ENCODE results near the gene FOXP1.

Gene FOXP1

DNA sequence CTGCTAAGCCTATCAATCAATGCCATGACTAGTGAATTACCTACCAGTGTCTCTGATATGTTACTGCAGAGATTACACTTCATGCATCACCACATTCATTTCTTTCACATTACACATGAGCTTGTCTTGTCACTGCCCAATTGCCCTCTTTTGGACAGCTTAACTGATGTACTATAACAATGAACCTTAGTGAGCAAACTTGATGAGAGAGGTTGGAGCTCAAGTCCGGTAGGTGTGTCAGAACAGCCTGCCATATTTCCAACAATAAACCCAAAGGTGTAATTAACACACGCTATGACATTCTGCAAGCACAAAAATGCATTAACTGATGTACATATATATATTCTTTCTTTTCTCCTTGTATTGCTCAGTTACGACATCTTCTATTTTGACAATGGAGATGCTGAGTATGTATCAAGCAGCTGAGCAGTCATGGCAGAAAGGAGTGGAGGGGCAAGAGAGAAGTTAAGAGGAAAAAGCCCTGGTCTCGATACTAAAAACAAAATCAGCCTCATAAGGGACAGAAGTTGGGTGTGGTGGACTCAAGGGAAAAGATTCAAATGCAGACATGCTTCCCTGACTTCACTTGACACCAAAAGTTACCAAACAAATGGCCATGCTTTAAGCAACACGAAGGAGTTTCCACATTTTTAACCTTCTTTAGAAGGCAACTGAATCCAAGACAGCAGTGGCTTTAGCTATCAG lies 538.2 kb downstream of the FOXP1 start:
- in situ Hi-C loops (cut with MboI; ENCODE audit: low pct_unique_long_range_greater_than_20kb, low sequenced_read_pairs, unreplicated experiment), result no loop called here
- TF ChIP-seq, protein P1, sequence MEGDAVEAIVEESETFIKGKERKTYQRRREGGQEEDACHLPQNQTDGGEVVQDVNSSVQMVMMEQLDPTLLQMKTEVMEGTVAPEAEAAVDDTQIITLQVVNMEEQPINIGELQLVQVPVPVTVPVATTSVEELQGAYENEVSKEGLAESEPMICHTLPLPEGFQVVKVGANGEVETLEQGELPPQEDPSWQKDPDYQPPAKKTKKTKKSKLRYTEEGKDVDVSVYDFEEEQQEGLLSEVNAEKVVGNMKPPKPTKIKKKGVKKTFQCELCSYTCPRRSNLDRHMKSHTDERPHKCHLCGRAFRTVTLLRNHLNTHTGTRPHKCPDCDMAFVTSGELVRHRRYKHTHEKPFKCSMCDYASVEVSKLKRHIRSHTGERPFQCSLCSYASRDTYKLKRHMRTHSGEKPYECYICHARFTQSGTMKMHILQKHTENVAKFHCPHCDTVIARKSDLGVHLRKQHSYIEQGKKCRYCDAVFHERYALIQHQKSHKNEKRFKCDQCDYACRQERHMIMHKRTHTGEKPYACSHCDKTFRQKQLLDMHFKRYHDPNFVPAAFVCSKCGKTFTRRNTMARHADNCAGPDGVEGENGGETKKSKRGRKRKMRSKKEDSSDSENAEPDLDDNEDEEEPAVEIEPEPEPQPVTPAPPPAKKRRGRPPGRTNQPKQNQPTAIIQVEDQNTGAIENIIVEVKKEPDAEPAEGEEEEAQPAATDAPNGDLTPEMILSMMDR (IDR thresholded peaks at IDR 0.05; ENCODE audit: extremely low read depth, insufficient read depth, missing control alignments), result no peak
- no peak for DNase-seq (ENCODE audit: low spot score)

DNA sequence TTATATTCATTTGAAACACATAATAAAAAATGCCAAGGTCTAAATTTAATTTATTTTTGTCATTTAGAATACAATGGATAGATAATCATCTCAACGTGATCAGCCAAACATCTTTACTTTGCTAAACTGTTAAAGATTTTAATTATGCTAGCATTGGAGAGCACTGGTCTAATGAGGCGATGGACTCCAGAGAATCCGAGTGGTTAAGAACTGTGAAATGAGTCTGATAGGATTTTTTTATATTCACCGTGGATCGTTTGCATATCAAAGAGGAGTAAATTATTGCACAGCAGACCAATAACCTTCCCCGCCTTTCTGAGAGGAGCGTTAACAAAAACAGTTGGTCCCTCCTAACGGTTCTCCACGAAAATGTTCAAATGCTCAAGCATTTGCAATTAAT lies 540.8 kb downstream of the FOXP1 start:
- no peak for DNase-seq (ENCODE audit: low spot score)
- in situ Hi-C loops (cut with MboI; ENCODE audit: low pct_unique_long_range_greater_than_20kb, low sequenced_read_pairs, unreplicated experiment), result no loop called here
- TF ChIP-seq, protein P1 (IDR thresholded peaks at IDR 0.05; ENCODE audit: extremely low read depth, insufficient read depth, missing control alignments), result no peak

DNA sequence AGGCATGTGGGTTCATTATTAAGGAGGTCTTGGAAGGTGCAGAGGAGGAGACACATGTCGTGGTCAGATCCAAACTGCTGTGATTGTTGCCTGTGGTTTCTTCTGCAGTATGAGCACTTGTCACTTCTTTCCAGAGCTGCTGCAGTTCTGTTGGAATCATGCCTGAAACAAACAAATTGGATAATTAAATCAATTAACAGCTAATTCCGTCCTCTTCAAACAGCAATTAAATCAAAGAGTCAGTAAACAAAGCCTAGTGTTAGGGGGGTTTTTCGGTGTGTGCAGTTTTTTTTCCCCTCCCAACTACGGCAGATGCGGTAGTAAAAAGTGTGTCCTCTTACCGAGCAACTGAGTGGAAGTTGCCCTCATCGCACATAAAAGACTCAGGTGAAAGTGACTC lies 542.2 kb downstream of the FOXP1 start:
- no peak for DNase-seq (ENCODE audit: low spot score)
- TF ChIP-seq, protein P1 (IDR thresholded peaks at IDR 0.05; ENCODE audit: extremely low read depth, insufficient read depth, missing control alignments), result no peak
- in situ Hi-C loops (cut with MboI; ENCODE audit: low pct_unique_long_range_greater_than_20kb, low sequenced_read_pairs, unreplicated experiment), result no loop called here

DNA sequence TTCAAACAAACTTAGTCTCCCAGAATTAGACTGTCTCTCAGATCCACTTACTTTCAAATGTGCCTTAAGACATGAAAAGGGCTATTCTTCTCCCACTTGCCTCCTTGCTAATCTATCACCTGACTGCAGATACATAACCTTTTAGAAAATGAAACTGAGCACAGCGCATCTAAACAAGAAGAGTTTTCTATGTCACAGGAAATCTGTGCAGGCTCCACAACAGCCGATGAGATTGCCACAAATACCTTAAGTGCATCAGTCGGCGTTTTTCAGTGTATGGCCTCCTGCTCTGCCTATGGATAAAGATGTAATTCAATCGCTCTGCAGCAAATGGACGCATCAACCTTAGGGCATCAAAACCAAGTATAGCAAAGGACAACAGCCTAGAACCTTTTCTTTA lies 544.2 kb downstream of the FOXP1 start:
- in situ Hi-C loops (cut with MboI; ENCODE audit: low pct_unique_long_range_greater_than_20kb, low sequenced_read_pairs, unreplicated experiment), result no loop called here
- DNase-seq (ENCODE audit: low spot score), result no peak
- TF ChIP-seq, protein P1 (IDR thresholded peaks at IDR 0.05; ENCODE audit: extremely low read depth, insufficient read depth, missing control alignments), result no peak

DNA sequence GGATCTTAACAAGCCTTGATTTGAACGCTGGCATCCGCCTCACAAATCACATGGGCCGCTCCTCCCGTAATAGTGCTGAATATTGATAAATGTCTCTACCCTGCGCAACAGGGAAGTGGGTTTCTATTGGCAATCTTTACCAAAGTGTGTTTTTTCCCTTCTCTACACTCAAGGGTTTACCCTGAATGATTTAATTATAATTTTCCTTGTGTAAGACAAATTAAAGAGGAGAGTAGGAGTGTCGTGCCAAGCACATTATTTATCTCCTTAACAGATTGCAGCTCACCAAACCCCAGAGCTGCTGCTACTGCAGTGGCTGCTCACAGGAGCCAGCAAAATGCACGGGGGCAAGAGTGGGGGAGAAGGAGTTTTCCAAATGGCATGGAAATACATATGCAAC lies 545.8 kb downstream of the FOXP1 start:
- no peak for DNase-seq (ENCODE audit: low spot score)
- in situ Hi-C loops (cut with MboI; ENCODE audit: low pct_unique_long_range_greater_than_20kb, low sequenced_read_pairs, unreplicated experiment), result no loop called here
- TF ChIP-seq, protein P1 (IDR thresholded peaks at IDR 0.05; ENCODE audit: extremely low read depth, insufficient read depth, missing control alignments), result no peak

DNA sequence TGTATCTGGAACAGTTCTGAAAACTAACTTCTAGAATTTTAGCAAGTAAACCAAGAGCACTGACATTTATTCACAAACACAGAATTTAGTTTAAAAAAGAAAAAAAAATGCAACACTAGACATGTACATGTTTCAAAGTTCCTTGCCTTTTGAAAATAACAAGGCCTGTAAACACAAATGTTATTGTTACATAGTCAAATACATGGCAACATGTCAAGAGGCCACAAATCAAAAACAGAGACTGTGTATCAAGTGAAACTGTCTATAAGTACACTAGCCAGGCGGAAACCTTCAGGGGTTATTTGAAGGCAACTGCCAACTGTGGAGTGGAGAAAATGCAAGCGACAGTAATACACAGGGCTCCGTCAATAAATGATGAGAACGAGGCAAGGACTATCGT lies 547.6 kb downstream of the FOXP1 start:
- no peak for DNase-seq (ENCODE audit: low spot score)
- TF ChIP-seq, protein P1 (IDR thresholded peaks at IDR 0.05; ENCODE audit: extremely low read depth, insufficient read depth, missing control alignments), result no peak
- in situ Hi-C loops (cut with MboI; ENCODE audit: low pct_unique_long_range_greater_than_20kb, low sequenced_read_pairs, unreplicated experiment), result no loop called here

Data from GM13977 (cell line).